Endometrial microvascular endothelial cells (primary cell): ENCODE results near the gene KCNJ16. TPM values are rescaled to one million over a fixed set of nuclear protein-coding genes. Genes with fewer than 3 reads are reported as not detected.

ENCODE experiments used
- in situ Hi-C: cut with HindIII; loops from 2 replicates; pipeline ENCODE4 v1.10.0; 2017; ENCODE audit warnings: low sequenced_read_pairs, low pct_unique_long_range_greater_than_20kb; ENCODE audit errors: inconsistent ontology term
- total RNA-seq: library from RNA; depleted of rRNA; stranded (reverse); fragments of >200 nt; gene quantifications from one replicate; pipeline ENCODE4 v1.2.3, GENCODE V29; 2015; ENCODE audit errors: inconsistent ontology term

KCNJ16 gene
- total RNA-seq, 1 donor from 2014 or later, result not detected

DNA sequence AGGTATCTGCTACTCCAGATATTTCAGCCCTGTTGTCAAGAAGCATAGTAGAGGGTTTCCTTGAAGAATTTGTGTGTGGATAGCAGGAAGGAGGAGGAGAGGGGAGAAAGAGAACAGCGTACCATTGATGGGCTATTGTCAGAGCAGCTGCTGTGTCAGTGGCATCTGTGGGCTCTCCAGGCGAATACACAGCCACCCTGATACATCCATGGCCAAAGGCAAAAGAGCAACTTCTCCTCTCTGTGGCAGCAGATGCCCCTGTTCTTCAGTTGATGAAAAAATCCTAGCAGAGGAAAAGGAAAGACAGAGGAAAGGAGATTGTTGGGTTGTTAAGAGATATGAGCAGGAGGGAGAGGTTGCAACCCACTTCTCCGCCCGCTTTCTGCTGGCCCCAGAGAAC lies 82.1 kb downstream of the KCNJ16 start:
- in situ Hi-C loops, result no loop called here

DNA sequence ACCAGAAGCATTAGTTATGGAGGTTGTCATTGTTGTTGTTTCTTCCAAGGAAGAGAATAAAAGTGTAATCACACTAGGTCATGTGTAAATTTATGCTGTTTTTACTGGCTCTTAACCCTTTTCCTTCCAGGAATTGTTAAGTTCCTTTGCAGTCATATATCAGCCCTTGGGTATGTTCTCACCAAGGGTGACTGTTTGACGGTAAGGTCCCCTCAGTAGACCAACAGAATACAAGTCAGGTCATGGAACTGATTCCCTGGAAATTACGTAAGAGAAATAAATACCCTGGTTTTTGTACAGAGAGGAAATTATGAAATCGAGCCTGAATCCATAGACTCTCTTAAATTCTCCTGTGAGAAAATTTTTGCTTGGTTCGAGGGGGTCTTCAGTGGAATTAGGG lies 83.2 kb downstream of the KCNJ16 start:
- in situ Hi-C loops, result no loop called here

- in situ Hi-C loops, result no loop called here
These were observed 83.6 kb downstream of the KCNJ16 start for GRCh38 chr17:70158591-70158990.

- in situ Hi-C loops, result loop anchor here (10.0 kb wide), 2 partner anchors 585 to 755 kb away; no protein-coding TSS in a partner anchor
These were observed 85.0 kb downstream of the KCNJ16 start for GRCh38 chr17:70159980-70160379.

GRCh38 chr17:70161519-70161918 lies 86.5 kb downstream of the KCNJ16 start:
- in situ Hi-C loops, result loop anchor here (10.0 kb wide), 2 partner anchors 587 to 757 kb away; no protein-coding TSS in a partner anchor

DNA sequence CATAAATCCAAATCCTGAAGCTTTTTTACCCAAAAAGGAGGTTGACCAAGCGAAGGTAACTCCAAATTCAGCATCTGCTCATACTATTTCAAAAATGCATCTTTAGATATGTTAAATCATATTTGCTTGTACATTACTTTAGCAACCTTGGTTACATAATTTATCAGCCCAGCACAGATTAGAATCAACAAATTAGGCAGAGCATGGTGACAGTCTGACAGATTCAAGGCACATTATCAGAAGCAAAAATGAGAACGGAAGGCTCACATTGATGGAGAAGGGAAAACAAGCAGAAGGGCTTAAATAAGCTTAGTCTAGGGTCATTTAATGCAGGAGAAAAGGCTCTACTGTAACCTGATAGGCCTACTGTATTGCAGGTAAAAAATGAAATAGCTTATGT lies 90.4 kb downstream of the KCNJ16 start:
- in situ Hi-C loops, result loop anchor here (10.0 kb wide), 2 partner anchors 591 to 761 kb away; no protein-coding TSS in a partner anchor

DNA sequence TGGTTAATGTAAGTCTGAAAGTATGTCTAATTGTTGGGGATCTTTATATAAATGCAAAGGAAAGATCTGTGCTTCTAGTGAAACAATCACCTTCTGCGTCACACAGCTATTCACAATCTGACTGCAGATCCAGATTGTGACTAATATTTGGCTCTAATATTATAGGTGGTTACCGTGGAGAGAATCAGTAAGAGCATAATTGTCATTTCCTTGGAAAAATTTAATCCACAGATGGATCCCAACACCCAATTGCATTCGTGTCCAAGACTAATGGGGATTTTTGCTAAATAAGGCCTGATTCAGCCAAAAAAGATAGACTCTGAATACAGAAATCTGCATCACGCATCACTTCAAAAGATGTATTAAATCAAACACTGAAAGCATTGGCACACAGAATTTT lies 91.6 kb downstream of the KCNJ16 start:
- in situ Hi-C loops, result loop anchor here (10.0 kb wide), 2 partner anchors 592 to 762 kb away; no protein-coding TSS in a partner anchor

GRCh38 chr17:70168044-70168976 lies 93.3 kb downstream of the KCNJ16 start:
- in situ Hi-C loops, result loop anchor here (10.0 kb wide), 2 partner anchors 594 to 764 kb away; no protein-coding TSS in a partner anchor

GRCh38 chr17:70168977-70169708 lies 94.1 kb downstream of the KCNJ16 start, which contains the start of gene KCNJ2:
Gene KCNJ2 (plus strand): TSS chr17:70169532. CDS start chr17:70175040, 5,508 bp downstream.
- in situ Hi-C loops, result loop anchor here (10.0 kb wide), 2 partner anchors 594 to 764 kb away; no protein-coding TSS in a partner anchor

- in situ Hi-C loops, result loop anchor here (10.0 kb wide), 2 partner anchors 595 to 765 kb away; no protein-coding TSS in a partner anchor
These were observed 94.9 kb downstream of the KCNJ16 start for GRCh38 chr17:70169709-70170597.

DNA sequence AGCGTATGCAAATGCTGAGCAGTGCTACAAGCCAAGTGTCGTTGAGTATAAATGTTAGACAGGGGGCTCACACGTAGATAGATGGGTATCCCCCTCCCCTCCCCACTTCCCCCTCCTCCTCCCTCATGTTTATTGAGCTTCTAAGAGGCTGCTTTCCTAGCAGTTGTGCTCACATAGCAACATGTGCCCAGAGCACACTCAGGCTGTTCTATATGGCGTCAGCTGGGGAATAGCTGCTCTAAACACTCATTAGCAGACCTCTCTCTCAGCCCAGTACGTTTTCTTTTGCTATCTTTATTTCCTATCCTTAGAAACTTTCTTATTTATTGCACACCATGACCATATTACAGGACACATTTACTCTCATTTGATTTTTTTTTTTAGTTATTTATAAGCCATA lies 96.1 kb downstream of the KCNJ16 start:
- in situ Hi-C loops, result no loop called here

GRCh38 chr17:70172449-70172848 lies 97.4 kb downstream of the KCNJ16 start:
- in situ Hi-C loops, result no loop called here

DNA sequence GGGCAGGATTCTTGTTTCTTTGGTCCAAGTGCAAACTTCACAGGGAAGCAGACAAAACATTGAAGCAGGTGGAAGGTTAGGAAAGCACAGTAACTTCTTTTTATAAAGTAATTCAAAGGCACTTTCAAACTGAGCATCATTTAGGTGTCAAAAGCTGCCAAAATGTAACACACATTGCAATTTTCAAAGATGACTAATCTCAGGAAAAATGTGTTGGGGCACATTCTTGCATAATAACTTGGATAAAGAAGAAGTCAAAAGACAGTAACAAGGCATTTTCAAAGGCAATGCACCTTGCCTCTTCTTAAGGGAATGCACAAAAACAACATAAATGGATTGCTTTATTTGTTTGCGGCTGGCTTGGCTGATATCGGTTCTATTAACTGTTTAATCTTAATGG lies 97.9 kb downstream of the KCNJ16 start:
- in situ Hi-C loops, result no loop called here

- in situ Hi-C loops, result no loop called here
These were observed 98.7 kb downstream of the KCNJ16 start for GRCh38 chr17:70173681-70174080.

DNA sequence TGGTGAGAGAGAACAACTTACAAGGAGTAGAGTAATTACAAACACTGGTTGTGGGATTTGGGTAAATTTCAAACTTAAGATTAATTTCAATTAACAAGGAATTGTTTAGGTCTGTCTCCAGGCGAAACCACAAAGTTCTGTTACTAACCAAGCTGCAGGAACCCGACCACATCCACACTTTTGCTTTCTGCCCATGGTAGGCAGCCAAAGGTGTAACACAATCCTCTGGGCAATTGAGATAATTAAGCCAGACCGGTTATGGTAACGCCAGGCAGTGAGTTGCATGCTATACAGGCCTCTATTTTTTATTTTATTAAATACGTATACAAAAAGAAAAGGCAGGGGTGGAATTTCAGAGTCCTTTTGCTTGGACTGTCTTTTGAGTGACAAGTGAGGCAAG lies 106.4 kb downstream of the KCNJ16 start:
- in situ Hi-C loops, result no loop called here

DNA sequence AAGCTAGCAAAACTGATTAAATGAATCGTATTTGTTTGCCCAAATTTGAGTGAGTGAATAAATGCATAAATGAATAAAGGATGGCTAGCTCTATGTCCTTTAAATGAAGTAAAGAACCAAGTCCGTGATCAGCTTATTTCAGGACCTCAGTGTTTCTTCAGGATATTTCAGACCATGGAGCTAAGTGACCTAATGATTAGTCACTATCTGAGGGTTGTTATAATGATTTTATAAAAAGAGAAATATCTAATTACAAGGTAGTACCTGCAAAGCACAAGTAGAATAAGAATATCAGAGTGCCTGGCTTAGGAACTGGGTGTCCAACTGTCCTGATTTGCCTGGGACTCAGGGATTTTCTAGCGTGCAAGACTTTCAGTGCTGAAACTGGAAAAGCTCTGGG lies 106.8 kb downstream of the KCNJ16 start:
- in situ Hi-C loops, result no loop called here

GRCh38 chr17:70183508-70183907 lies 108.5 kb downstream of the KCNJ16 start:
- in situ Hi-C loops, result no loop called here

GRCh38 chr17:70184207-70184606 lies 109.2 kb downstream of the KCNJ16 start:
- in situ Hi-C loops, result no loop called here
